Measurements from ENCODE around the gene CCDC59. TPM values are rescaled to one million over a fixed set of nuclear protein-coding genes. Genes with fewer than 3 reads are reported as not detected.

The CCDC59 gene
- total and polyA plus RNA-seq, 10 of the 15 experiments (the other 5 are each of a cell fraction or from before 2014, with no cell fraction given): 30.4 to 128 (median 84.0) TPM

DNA sequence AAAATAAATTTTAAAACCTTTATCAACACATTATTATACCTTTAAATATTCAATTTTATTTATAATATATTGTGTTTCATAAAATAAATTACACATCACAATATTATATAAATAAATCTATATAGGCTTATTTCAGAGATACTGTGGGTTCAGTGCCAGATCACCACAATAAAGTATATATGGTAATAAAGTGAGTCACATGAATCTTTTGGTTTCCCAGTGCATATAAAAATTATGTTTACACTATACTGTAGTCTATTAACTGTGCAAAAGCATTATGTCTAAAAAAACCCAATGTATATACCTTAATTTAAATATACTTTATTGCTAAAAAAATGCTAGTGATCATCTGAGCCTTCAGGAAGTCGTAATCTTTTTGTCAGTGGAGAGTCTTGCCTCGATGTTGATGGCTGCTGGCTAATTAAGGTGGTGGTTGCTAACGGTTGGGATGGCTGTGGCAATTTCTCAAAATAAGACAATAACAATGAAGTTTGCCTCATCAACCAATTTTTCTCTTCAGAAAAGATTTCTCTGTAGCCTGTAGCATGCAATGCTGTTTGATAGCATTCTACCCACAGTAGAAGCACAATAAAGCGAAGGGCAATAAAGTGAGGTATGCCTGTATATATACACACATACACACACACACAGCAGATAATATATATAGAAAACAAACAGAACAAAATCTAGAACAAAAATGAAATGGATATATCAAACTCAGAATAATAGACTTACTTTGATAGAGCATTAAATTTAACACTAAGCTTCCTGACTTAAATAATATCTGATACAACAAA lies 32.4 kb downstream of the CCDC59 start (continued):
- TF ChIP-seq, protein P1, sequence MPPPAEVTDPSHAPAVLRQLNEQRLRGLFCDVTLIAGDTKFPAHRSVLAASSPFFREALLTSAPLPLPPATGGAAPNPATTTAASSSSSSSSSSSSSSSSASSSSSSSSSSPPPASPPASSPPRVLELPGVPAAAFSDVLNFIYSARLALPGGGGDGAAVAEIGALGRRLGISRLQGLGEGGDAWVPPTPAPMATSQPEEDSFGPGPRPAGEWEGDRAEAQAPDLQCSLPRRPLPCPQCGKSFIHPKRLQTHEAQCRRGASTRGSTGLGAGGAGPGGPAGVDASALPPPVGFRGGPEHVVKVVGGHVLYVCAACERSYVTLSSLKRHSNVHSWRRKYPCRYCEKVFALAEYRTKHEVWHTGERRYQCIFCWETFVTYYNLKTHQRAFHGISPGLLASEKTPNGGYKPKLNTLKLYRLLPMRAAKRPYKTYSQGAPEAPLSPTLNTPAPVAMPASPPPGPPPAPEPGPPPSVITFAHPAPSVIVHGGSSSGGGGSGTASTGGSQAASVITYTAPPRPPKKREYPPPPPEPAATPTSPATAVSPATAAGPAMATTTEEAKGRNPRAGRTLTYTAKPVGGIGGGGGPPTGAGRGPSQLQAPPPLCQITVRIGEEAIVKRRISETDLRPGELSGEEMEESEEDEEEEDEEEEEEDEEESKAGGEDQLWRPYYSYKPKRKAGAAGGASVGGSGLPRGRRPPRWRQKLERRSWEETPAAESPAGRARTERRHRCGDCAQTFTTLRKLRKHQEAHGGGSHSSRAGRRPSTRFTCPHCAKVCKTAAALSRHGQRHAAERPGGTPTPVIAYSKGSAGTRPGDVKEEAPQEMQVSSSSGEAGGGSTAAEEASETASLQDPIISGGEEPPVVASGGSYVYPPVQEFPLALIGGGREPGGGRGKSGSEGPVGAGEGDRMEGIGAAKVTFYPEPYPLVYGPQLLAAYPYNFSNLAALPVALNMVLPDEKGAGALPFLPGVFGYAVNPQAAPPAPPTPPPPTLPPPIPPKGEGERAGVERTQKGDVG (CRISPR knock-in tag; IDR thresholded peaks at IDR 0.05): no peak
- no peak for TF ChIP-seq GABPA (IDR thresholded peaks at IDR 0.05; ENCODE audit: low read depth)

DNA sequence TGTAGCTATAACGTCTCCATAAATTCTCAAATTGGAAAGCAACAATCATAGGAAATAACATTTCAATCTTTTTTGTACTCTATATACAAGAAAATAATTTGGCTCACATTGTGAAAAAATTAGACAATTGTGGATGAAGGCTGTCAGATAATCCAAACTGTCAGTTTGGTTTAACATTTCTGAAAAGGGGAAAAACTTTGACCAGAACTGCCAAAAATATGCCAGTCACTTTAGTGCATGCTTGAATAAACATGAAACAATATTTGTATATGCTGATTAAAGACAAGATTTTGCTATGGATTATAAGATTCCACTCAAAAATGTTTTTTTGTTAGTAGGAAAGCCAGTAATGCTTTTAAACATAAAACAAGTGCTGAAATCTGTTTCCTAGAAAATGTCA lies 38.9 kb downstream of the CCDC59 start:
- no TSS peak for BruUV-seq (replicated peaks)
- ATAC-seq (no peak), DNase-seq (ENCODE audit: low read depth, low spot score) (no peak), FAIRE-seq (no peak)
- H2AFZ ChIP-seq (ENCODE audit: control insufficient read depth, low read depth, low read length): no peak overlapping the region
- in situ Hi-C loops (cut with MboI): no loop called here
- 0% methylated on average over 1 of the region's 1 CpG for WGBS (ENCODE audit: insufficient coverage, insufficient replicate concordance, low lambda C conversion rate, missing lambda C conversion rate)
- no peak overlapping the region for H3K9ac ChIP-seq (ENCODE audit: control insufficient read depth, insufficient read depth, low read length)
- no peaks in the 10 kb centered on the region for H3K27me3 ChIP-seq (replicated peaks in 1 of 2; ENCODE audit: control insufficient read depth in 2 of 2, insufficient read depth in 2 of 2, low read length in 1 of 2)
- ChIA-PET RAD21 (ENCODE audit: unreplicated experiment) (no interaction called here), CTCF (no interaction called here), SMC1A (ENCODE audit: uncharacterized antibody, unreplicated experiment) (no interaction called here), POLR2A (no interaction called here)
- TF ChIP-seq SREBF1 (IDR thresholded peaks at IDR 0.05; ENCODE audit: low read length) (no peak), ZNF687 (IDR thresholded peaks at IDR 0.05) (no peak), BHLHE40 (IDR thresholded peaks at IDR 0.05; ENCODE audit: borderline replicate concordance in 1 of 2, low read depth in 2 of 2, low read length in 1 of 2) (no peak), SMARCA5 (IDR thresholded peaks at IDR 0.05) (no peak)
- TF ChIP-seq, protein P2, sequence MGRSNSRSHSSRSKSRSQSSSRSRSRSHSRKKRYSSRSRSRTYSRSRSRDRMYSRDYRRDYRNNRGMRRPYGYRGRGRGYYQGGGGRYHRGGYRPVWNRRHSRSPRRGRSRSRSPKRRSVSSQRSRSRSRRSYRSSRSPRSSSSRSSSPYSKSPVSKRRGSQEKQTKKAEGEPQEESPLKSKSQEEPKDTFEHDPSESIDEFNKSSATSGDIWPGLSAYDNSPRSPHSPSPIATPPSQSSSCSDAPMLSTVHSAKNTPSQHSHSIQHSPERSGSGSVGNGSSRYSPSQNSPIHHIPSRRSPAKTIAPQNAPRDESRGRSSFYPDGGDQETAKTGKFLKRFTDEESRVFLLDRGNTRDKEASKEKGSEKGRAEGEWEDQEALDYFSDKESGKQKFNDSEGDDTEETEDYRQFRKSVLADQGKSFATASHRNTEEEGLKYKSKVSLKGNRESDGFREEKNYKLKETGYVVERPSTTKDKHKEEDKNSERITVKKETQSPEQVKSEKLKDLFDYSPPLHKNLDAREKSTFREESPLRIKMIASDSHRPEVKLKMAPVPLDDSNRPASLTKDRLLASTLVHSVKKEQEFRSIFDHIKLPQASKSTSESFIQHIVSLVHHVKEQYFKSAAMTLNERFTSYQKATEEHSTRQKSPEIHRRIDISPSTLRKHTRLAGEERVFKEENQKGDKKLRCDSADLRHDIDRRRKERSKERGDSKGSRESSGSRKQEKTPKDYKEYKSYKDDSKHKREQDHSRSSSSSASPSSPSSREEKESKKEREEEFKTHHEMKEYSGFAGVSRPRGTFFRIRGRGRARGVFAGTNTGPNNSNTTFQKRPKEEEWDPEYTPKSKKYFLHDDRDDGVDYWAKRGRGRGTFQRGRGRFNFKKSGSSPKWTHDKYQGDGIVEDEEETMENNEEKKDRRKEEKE (IDR thresholded peaks at IDR 0.05): no peak
- H3K4me1 ChIP-seq (ENCODE audit: control insufficient read depth, insufficient read depth, low read length): no peaks in the 10 kb centered on the region
- no peaks in the 10 kb centered on the region for H3K36me3 ChIP-seq (ENCODE audit: control insufficient read depth in 2 of 2, insufficient read depth in 2 of 2, low read length in 1 of 2)
- no peak overlapping the region for H3K4me2 ChIP-seq (ENCODE audit: control insufficient read depth, insufficient read depth)
- no peaks in the 10 kb centered on the region for H3K79me2 ChIP-seq (ENCODE audit: control insufficient read depth, insufficient read depth, low read length)
- no peaks in the 10 kb centered on the region for H3K9me3 ChIP-seq (replicated peaks; ENCODE audit: control insufficient read depth, insufficient read depth, low read length)
- intact Hi-C loops (cut with micrococcal nuclease; ENCODE audit: unreplicated experiment): no loop called here
- no peak overlapping the region for H3K27ac ChIP-seq (ENCODE audit: control insufficient read depth, insufficient read depth)
- no peak overlapping the region for H3K4me3 ChIP-seq
- no peaks in the 10 kb centered on the region for H4K20me1 ChIP-seq (ENCODE audit: control insufficient read depth, insufficient read depth)

Measured in GM12878 (cell line).